Prostate gland (tissue), 2 donors: ENCODE measurements around the gene CENPT. TPM values are rescaled to one million over a fixed set of nuclear protein-coding genes. Genes with fewer than 3 reads are reported as not detected.

Experiments
- DNase-seq: peaks from one replicate; pipeline ENCODE4 v3.0.0-alpha.2; 2019; ENCODE audit warnings: low spot score
- H3K27ac ChIP-seq, 2 donors: fragments of 200-600 bp; sonication (generic); 2 replicates each; pipeline ENCODE4 v1.5.1; 2017 to 2019
- H3K27me3 ChIP-seq: fragments of 200-600 bp; sonication (generic); replicated peaks from 2 replicates; pipeline ENCODE4 v1.5.1; 2019; ENCODE audit not compliant: insufficient read depth
- H3K36me3 ChIP-seq, 2 donors: fragments of 200-600 bp; sonication (generic); 1 replicate in 1 of 2; 2 replicates in 1 of 2; pipeline versions ENCODE4 v1.5.1 to v1.8.1; 2017 to 2019
- H3K4me1 ChIP-seq: fragments of 200-600 bp; sonication (generic); replicated peaks from 2 replicates; pipeline ENCODE4 v1.5.1; 2019
- H3K4me3 ChIP-seq, 2 donors: fragments of 200-600 bp; sonication (generic); 2 replicates each; pipeline ENCODE4 v1.5.1; 2017 to 2019
- H3K9me3 ChIP-seq: fragments of 200-600 bp; sonication (generic); 2 replicates; pipeline ENCODE4 v1.5.1; 2017
- POLR2A ChIP-seq: fragments of 450-650 bp; IDR thresholded peaks from one replicate; pipeline ENCODE4 v1.6.1; 2016; ENCODE audit warnings: antibody characterized with exemption, mild to moderate bottlenecking
- POLR2AphosphoS5 ChIP-seq: sonication (generic); formaldehyde crosslinking; IDR thresholded peaks from one replicate; pipeline ENCODE4 v1.6.1; 2017; ENCODE audit warnings: antibody characterized with exemption
- WGBS: methylation state at CpG from one replicate; pipeline ENCODE4 v1.1.5; 2018; 5-methylcytosine and 5-hydroxymethylcytosine counted together
- intact Hi-C: fragments of 100-400 bp; cut with DNase I; formaldehyde crosslinking; loops from one replicate; pipeline ENCODE4 v1.14.2; 2022
- total RNA-seq, 2 donors: library from RNA; depleted of rRNA; stranded (reverse); fragments of >200 nt; gene quantifications; one replicate each; pipeline ENCODE4 v1.1.0, GENCODE V29; 2016
- TF ChIP-seq, protein P1 (sequence below), 4 experiments: fragments of 200-600 bp in 2 of 4; fragments of 450-650 bp in 2 of 4; sonication (generic) in 2 of 4; IDR thresholded peaks; 1 replicate in 3 of 4; 2 replicates in 1 of 4; pipeline ENCODE4 v1.5.1; 2016 to 2019; ENCODE audit warnings: antibody characterized with exemption in 4 of 4, mild to moderate bottlenecking in 2 of 4, moderate library complexity in 2 of 4

CENPT gene
- total RNA-seq, 2 donors from 2014 or later = 28.1 to 69.2 TPM

DNA sequence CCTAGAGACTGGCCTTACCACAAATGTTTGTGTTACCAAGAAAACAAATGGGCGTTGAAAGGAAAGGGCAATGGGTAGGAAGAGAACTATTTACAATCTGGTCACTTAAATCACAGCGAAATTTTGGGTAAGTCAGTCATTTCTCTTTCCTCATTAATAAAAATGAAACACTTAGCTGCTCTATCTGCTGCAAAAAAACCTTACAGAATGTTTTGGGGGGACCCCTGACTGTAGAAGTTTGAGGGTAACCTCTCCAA, 1.5 kb downstream of the CENPT start:
- Histone ChIP-seq H3K36me3 (no peaks in the 10 kb centered on the region), H3K9me3 (no peaks in the 10 kb centered on the region), H3K27me3 (no peaks in the 10 kb centered on the region), H3K4me3 (peak overlapping the region; percentile 78 to 91), H3K27ac (peak overlapping the region; percentile 96 to 97), H3K4me1 (peaks cover 15% of the 10 kb centered on the region)
- intact Hi-C loops = loop anchor here (2.0 kb wide), 1 partner anchor 25 kb away; no protein-coding TSS in a partner anchor
- no peak for DNase-seq
- 8% methylated on average over 2 of the region's 2 CpGs for WGBS
- TF ChIP-seq, protein P1, sequence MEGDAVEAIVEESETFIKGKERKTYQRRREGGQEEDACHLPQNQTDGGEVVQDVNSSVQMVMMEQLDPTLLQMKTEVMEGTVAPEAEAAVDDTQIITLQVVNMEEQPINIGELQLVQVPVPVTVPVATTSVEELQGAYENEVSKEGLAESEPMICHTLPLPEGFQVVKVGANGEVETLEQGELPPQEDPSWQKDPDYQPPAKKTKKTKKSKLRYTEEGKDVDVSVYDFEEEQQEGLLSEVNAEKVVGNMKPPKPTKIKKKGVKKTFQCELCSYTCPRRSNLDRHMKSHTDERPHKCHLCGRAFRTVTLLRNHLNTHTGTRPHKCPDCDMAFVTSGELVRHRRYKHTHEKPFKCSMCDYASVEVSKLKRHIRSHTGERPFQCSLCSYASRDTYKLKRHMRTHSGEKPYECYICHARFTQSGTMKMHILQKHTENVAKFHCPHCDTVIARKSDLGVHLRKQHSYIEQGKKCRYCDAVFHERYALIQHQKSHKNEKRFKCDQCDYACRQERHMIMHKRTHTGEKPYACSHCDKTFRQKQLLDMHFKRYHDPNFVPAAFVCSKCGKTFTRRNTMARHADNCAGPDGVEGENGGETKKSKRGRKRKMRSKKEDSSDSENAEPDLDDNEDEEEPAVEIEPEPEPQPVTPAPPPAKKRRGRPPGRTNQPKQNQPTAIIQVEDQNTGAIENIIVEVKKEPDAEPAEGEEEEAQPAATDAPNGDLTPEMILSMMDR (IDR thresholded peaks at IDR 0.05) = no peak
- TF ChIP-seq POLR2AphosphoS5 (no peak), POLR2A (no peak)

DNA sequence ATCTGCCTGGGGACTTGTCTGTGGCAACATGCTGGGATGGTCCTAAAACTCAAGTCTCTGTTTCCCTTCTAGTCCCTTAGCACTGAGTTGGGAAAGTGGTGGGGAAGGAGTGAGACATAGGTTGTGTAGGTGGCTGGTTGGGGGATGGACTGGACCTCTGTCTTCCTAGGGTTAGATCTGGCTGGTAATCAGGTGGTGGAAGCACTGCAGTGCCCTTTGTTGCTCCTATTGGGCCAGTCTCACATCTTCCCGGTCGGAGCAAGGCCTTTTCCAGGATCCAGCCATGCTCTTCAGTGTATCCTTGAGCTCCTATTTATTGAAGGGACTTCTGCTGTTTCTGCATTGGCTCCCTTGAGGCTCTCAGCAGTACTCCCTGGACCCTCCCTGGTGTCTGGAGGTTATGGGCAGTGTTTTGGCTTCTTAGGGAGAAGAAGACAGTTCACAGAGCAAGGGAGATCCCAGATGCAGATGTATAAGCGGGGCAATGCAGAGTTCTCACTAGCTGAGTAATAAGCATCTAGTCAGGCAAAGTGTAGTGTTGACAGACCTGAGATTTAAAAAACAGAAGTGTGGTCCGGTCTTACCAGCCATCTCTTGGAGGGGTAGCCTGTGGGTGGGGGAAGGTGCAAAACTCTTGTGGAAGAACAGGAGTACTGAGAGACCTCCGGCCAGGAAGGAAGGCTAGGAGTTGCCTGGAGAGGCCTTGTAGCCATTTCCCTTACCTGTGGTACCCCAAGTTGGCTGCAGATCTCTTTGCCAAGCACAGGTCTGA, 2.0 kb downstream of the CENPT start:
- intact Hi-C loops = loop anchor here (2.0 kb wide), 1 partner anchor 25 kb away; no protein-coding TSS in a partner anchor
- H3K4me1 ChIP-seq = peaks cover 15% of the 10 kb centered on the region
- H3K9me3 ChIP-seq = no peaks in the 10 kb centered on the region
- peak overlapping the region; percentile 96 to 97 for H3K27ac ChIP-seq
- H3K36me3 ChIP-seq = no peaks in the 10 kb centered on the region
- TF ChIP-seq POLR2AphosphoS5 (no peak), POLR2A (no peak)
- TF ChIP-seq, protein P1 (IDR thresholded peaks at IDR 0.05) = no peak
- no peaks in the 10 kb centered on the region for H3K27me3 ChIP-seq
- DNase-seq = no peak
- H3K4me3 ChIP-seq = peak overlapping the region in 1 of 2 donors; percentile 91
- WGBS = 61% methylated on average over 5 of the region's 5 CpGs

DNA sequence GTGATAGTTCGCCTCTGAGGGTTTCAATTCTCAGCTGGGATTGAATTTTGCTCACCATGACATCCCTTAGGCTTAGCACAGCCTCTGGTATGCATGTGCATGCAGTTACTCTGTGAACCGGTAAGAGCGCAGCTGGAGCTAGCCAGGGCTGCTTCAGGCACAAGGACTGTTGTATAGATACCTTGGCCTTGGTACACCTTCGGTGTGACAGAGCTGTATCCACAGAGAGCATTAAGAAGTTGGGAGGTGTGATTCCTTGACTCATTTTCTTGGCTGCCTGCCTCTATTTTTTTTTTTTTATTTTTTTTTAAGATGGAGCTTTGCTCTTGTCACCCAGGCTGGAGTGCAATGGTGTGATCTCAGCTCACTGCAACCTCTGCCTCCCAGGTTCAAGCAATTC, 3.0 kb downstream of the CENPT start:
- Histone ChIP-seq H3K9me3 (no peaks in the 10 kb centered on the region), H3K4me3 (no peak overlapping the region), H3K4me1 (peaks cover 15% of the 10 kb centered on the region), H3K36me3 (no peaks in the 10 kb centered on the region), H3K27me3 (no peaks in the 10 kb centered on the region), H3K27ac (no peak overlapping the region)
- DNase-seq = no peak
- no peak for TF ChIP-seq POLR2A
- TF ChIP-seq POLR2AphosphoS5 = no peak
- TF ChIP-seq, protein P1 (IDR thresholded peaks at IDR 0.05) = no peak
- WGBS = 62% methylated on average over 4 of the region's 4 CpGs
- intact Hi-C loops = loop anchor here (5.0 kb wide), 1 partner anchor 182 kb away; the partner anchor contains the start of genes ACD and PARD6A

DNA sequence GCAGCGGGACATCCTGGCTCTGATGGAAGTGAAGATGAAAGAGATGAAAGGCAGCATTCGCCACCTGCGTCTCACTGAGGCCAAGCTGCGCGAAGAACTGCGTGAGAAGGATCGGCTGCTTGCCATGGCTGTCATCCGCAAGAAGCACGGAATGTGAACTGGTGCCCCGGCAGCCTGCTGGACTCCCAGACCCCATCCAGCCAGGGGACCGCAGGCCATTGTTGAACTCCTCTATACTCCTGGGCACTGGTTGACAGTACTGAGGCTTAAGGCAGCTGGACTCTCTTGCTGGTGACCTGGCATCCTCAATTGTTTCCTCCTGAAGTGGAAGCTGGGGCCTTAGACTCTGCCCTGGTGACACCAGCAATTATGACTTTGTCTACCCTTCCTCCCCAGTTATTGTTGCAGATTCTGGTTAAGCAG, 4.1 kb downstream of the CENPT start:
- H3K9me3 ChIP-seq = no peaks in the 10 kb centered on the region
- H3K4me3 ChIP-seq = peak overlapping the region; percentile 86 to 91
- H3K4me1 ChIP-seq = peaks cover 15% of the 10 kb centered on the region
- peak overlapping the region; percentile 100 for H3K27ac ChIP-seq
- H3K36me3 ChIP-seq = no peaks in the 10 kb centered on the region
- no peaks in the 10 kb centered on the region for H3K27me3 ChIP-seq
- no peak for DNase-seq
- no peak for TF ChIP-seq POLR2AphosphoS5
- TF ChIP-seq, protein P1 (IDR thresholded peaks at IDR 0.05) = no peak
- TF ChIP-seq POLR2A = no peak
- intact Hi-C loops = loop anchor here (5.0 kb wide), 1 partner anchor 181 kb away; the partner anchor contains the start of genes ACD and PARD6A
- 5% methylated on average over 11 of the region's 11 CpGs for WGBS
